GM23248 (cell line): Measurements from ENCODE around the gene ERG.

Experiments used
- EZH2 ChIP-seq: fragments of 200-600 bp; sonication (generic); IDR thresholded peaks from 2 replicates; pipeline ENCODE4 v1.6.1; 2018; ENCODE audit warnings: antibody characterized with exemption, mild to moderate bottlenecking; ENCODE audit not compliant: insufficient read depth, poor library complexity, severe bottlenecking
- EZH2phosphoT487 ChIP-seq: fragments of 200-600 bp; sonication (generic); IDR thresholded peaks from 2 replicates; pipeline ENCODE4 v1.6.1; 2018; ENCODE audit warnings: antibody characterized with exemption, moderate library complexity, mild to moderate bottlenecking, low read depth; ENCODE audit not compliant: insufficient read depth

DNA sequence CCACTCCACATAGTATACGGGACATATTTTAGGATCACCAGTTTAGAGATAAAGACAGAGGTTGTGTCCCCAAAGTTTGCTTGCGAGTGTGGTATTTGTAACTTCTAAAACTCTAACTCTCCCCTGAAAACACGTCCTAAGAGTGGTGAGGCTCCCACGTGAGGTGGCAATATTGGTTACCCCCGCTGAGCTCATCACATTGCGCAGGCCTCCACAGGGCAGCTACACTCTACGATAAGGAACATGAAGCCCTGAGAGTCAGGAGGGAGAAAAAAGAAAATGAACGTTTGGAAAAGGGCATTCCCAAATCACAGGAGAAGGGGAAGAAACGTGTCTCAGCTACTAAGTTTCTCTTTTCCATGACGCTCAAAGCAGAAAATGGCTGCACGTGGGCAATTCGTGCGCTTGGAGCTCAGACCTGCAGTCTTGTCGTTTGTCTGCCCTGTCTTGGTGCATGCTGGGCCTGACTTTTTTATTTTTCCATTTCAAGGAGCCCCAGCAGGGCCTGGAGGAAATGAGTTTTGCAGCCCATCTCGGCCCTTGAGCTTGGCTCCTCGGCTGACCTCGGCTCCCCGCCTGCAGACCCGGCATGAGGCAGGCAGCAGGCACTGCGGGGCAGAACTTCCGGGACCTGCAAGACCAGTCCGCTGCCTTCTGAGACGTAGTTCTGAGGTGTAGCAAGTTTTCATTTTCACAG lies 25.7 kb downstream of the ERG start:
- TF ChIP-seq EZH2phosphoT487 = no peak
- no peak for TF ChIP-seq EZH2
